Neutrophil (primary cell): ENCODE data around the gene TOMM70.

Experiments used
- H3K27ac ChIP-seq: fragments of 200-600 bp; sonication (generic); 2 replicates; pipeline ENCODE4 v1.5.1; 2016; ENCODE audit warnings: mild to moderate bottlenecking, moderate library complexity
- H3K27me3 ChIP-seq: fragments of 200-600 bp; sonication (generic); 2 replicates; pipeline ENCODE4 v1.6.0; 2016; ENCODE audit warnings: mild to moderate bottlenecking
- H3K36me3 ChIP-seq: fragments of 200-600 bp; sonication (generic); 2 replicates; pipeline ENCODE4 v1.5.1; 2017
- H3K4me1 ChIP-seq, 2 experiments: fragments of 200-600 bp in 1 of 2; sonication (generic) in 1 of 2; 1 replicate in 1 of 2; 2 replicates in 1 of 2; pipeline versions ENCODE4 v1.5.1 to v1.6.1; 2013 to 2016; ENCODE audit warnings: low read depth in 1 of 2, low read length in 1 of 2, mild to moderate bottlenecking in 1 of 2, moderate library complexity in 1 of 2; ENCODE audit not compliant: control insufficient read depth in 1 of 2, insufficient read depth in 1 of 2
- H3K4me3 ChIP-seq, 2 experiments: fragments of 200-600 bp in 1 of 2; sonication (generic) in 1 of 2; 1 replicate in 1 of 2; 2 replicates in 1 of 2; pipeline ENCODE4 v1.5.1; 2013 to 2016; ENCODE audit warnings: low read depth in 1 of 2, low read length in 1 of 2, mild to moderate bottlenecking in 1 of 2, moderate library complexity in 1 of 2
- H3K9me3 ChIP-seq: fragments of 200-600 bp; sonication (generic); 2 replicates; pipeline ENCODE4 v1.5.1; 2016
- TF ChIP-seq, protein P1 (sequence below): fragments of 200-600 bp; sonication (generic); IDR thresholded peaks from 2 replicates; pipeline ENCODE4 v1.5.1; 2016; ENCODE audit warnings: antibody characterized with exemption

TOMM70 gene

DNA sequence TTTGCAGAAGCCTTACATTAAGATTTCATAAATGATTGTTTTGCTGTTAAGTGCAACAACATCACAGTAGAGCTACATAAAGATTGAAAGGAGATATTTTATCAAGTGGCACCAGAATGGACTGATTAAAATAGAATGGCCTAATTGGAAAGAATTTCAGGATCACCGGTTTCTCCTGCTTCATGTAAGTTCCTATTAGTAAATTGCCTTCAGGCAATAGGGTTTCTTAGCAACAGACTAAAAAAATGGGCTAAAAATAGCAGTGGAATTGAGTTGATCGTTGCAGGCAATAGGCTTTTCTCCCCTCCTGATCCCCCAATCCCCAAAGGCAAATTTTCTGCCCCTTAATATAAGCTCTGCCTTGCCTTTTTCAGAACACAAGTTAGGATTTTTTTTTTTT, 1.4 kb upstream of the TOMM70 start:
- peak overlapping the region in 1 of 2 experiments; percentile 95 for H3K4me3 ChIP-seq
- H3K27me3 ChIP-seq, result no peaks in the 10 kb centered on the region
- peaks cover 7% of the 10 kb centered on the region for H3K9me3 ChIP-seq
- TF ChIP-seq, protein P1, sequence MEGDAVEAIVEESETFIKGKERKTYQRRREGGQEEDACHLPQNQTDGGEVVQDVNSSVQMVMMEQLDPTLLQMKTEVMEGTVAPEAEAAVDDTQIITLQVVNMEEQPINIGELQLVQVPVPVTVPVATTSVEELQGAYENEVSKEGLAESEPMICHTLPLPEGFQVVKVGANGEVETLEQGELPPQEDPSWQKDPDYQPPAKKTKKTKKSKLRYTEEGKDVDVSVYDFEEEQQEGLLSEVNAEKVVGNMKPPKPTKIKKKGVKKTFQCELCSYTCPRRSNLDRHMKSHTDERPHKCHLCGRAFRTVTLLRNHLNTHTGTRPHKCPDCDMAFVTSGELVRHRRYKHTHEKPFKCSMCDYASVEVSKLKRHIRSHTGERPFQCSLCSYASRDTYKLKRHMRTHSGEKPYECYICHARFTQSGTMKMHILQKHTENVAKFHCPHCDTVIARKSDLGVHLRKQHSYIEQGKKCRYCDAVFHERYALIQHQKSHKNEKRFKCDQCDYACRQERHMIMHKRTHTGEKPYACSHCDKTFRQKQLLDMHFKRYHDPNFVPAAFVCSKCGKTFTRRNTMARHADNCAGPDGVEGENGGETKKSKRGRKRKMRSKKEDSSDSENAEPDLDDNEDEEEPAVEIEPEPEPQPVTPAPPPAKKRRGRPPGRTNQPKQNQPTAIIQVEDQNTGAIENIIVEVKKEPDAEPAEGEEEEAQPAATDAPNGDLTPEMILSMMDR, result no peak
- no peaks in the 10 kb centered on the region for H3K36me3 ChIP-seq
- H3K27ac ChIP-seq, result no peak overlapping the region
- peaks cover 22 to 24% of the 10 kb centered on the region in 2 experiments for H3K4me1 ChIP-seq

DNA sequence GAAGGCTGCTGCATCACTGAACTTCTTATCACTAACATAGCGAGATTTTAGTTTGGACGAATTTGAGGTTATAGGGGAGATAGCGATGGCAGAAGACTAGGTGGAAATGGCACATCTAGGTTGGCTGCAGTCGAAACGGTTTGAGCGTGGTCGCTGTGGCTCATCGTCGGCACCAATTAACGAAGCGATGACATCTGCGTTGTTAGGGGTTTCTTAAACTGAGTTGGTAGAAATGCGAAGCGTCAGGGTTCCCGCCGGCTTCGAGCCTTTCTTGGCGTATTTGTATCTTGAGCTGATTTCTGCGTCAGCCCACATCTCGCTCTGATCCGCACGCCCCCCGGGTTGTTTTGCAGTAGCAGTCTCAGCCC, 769 bp upstream of the TOMM70 start:
- TF ChIP-seq, protein P1, result no peak
- Histone ChIP-seq H3K36me3 (no peaks in the 10 kb centered on the region), H3K4me1 (peaks cover 22 to 24% of the 10 kb centered on the region in 2 experiments), H3K4me3 (peak overlapping the region; percentile 68 to 95), H3K27ac (peak overlapping the region; percentile 87), H3K27me3 (no peaks in the 10 kb centered on the region), H3K9me3 (peaks cover under 1% of the 10 kb centered on the region)

DNA sequence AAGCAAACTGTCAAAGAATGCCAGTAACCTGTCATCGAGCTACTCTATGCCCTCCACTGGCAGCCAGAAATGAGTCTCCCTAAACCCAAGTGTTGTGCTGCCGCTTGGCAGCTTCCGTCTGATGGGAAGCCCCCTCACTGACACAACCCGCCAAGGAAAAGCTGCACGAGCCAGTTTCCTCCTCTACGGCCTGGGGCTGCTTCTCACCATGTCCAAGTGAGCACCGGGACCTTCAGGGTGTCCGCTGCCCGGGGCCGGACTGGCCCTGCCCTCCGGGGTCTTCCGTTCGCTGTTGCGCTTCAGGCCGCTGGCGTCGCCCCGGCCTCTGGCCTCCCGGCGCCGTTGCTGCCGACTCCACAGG, 490 bp downstream of the TOMM70 start:
- Histone ChIP-seq H3K4me1 (peaks cover 22 to 24% of the 10 kb centered on the region in 2 experiments), H3K36me3 (no peaks in the 10 kb centered on the region), H3K27ac (peak overlapping the region; percentile 87), H3K9me3 (no peaks in the 10 kb centered on the region), H3K4me3 (peak overlapping the region; percentile 68 to 95), H3K27me3 (no peaks in the 10 kb centered on the region)
- TF ChIP-seq, protein P1, result no peak

DNA sequence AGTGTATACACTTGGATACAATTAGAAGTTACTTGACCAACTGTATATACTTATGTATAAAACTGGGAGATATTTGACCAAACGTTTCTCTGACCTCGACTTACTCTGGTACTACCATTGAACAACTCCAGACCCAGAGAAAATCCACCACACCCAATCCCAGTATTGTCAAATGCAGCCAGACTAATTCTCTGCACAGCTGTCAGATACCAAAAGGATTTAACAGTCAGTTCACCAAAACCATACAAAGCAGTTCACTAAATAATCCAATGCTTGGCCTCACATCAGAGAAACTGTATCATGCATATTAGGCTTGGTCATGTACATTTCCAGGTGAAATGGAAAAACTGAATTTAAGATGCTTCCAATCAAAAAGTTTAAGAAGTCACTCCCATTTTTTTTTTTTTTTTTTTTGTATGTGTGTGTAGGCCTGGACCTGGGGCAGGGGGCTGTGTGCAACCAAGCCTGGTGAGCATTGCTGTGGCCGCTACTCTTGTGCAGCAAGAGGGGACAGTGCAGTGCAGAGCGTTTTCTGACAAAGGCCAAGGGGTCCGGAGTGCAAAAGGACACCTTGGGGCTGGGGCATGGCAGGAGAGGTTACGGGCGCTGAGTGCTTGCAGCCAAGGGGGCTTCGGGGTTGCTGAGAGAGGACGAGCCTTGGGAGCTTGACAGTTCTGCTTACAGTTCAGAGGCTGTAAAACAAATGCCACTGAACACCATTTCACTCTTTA, 1.4 kb downstream of the TOMM70 start:
- H3K9me3 ChIP-seq, result no peaks in the 10 kb centered on the region
- TF ChIP-seq, protein P1, result no peak
- H3K36me3 ChIP-seq, result no peaks in the 10 kb centered on the region
- H3K4me3 ChIP-seq, result peak overlapping the region; percentile 68 to 95
- peak overlapping the region; percentile 87 for H3K27ac ChIP-seq
- H3K4me1 ChIP-seq, result peaks cover 22 to 24% of the 10 kb centered on the region in 2 experiments
- H3K27me3 ChIP-seq, result no peaks in the 10 kb centered on the region

DNA sequence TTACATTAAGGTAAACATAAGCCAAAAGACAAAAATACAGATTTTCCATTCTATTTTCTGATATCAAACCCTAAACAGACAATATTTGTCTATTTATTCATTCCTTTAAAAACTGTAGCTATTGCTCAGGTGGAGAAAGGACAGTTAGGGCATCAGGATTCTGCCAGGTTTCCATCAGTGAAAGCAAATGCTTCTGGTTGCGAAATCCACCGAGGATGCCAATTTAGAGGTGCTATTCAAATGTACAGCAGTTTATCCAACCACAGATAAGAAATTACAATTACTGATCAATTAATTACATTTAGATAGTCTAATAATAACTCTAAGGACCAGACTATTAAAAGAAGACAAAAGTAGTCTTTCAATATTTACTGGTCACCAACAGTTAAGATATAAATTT, 3.9 kb downstream of the TOMM70 start:
- Histone ChIP-seq H3K4me1 (peaks cover 17 to 19% of the 10 kb centered on the region in 2 experiments), H3K9me3 (no peaks in the 10 kb centered on the region), H3K27ac (no peak overlapping the region), H3K27me3 (no peaks in the 10 kb centered on the region), H3K36me3 (no peaks in the 10 kb centered on the region), H3K4me3 (no peak overlapping the region)
- TF ChIP-seq, protein P1, result no peak
